ENCODE data around the gene SLC25A6. TPM values are rescaled to one million over a fixed set of nuclear protein-coding genes. Genes with fewer than 3 reads are reported as not detected.
A peak's percentile ranks its signal among the peaks of the same experiment; 100 is the strongest.

Gene SLC25A6
- total RNA-seq: 100 to 1,000 TPM; 293 to 355 (median 334) TPM
- total RNA-seq (2013): 151 TPM
- 191 to 429 (median 347) reads per million in 29 experiments for total RNA-seq

DNA sequence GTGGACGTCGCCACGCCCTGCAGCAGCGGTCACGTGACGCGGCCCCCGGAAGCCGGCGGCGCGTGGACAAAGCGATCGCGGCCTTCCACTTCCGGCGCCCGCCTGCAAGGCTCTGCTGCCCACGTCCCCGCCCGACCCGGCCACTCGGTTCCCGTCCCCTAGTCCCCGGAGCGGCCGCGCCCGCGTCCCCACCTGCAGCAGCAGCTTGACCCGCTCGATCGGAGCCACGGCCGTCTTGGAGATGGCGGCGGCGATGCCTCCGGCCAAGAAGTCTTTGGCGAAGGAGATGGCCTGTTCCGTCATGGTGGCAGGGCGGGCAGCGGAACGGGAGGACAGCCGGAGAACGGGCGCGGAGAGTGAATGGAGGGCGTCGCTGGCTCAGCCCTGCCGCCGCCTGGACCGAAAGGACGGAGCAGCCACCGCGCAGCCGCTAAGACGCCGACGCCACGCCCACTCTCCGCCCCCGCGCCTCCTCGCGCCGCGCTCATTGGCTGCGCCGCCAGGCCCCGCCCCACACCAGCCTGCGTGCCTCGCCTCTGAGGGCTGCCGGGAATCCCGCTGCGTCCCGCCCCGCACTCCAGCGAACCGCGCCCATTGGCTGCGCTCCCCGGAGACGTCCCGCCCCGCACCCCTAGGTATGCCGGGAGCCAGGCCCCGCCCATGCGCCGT, at the start of gene SLC25A6:
SLC25A6 (minus strand) TSS at position 407 of the 669 bp plus-strand sequence; CDS start at position 303, 104 bp downstream.
- POLR2A ChIA-PET: no interaction called here
- Mint-ChIP-seq H3K36me3 (peaks cover 27% of the 10 kb centered on the region), H3K9me3 (no peaks in the 10 kb centered on the region), H3K4me3 (peak within 1 kb of the TSS; percentile 90 to 92 (median 91)), H3K27ac (peak within 1 kb of the TSS; percentile 92 to 93), H3K27me3 (no peaks in the 10 kb centered on the region), H3K4me1 (peaks cover 45 to 59% (median 56%) of the 10 kb centered on the region in 3 donors)
- ATAC-seq (replicated peaks in 1 of 4) (peak; percentile 95 to 97 (median 96)), DNase-seq (peak; percentile 93 to 100 (median 98))
- no peaks in the 10 kb centered on the region for H3K9me3 ChIP-seq
- peaks cover 21 to 44% of the 10 kb centered on the region in 2 donors for H3K36me3 ChIP-seq (ENCODE audit: control insufficient read depth in 2 of 2, extremely low read depth in 1 of 2, insufficient read depth in 1 of 2, low read length in 1 of 2)
- H3K4me3 ChIP-seq (ENCODE audit: control insufficient read depth in 1 of 2, extremely low read depth in 1 of 2, low read length in 1 of 2): peak within 1 kb of the TSS; percentile 97 to 100
- no peaks in the 10 kb centered on the region for H3K27me3 ChIP-seq (replicated peaks in 1 of 2; ENCODE audit: control insufficient read depth in 2 of 2, extremely low read depth in 1 of 2, insufficient read depth in 2 of 2, low read length in 1 of 2)
- H3K4me1 ChIP-seq (ENCODE audit: control insufficient read depth in 1 of 2, extremely low read depth in 1 of 2, insufficient read depth in 2 of 2, low read length in 2 of 2): peaks cover 18 to 50% of the 10 kb centered on the region in 2 experiments
- WGBS (ENCODE audit: insufficient coverage): under 1% methylated on average over 90 of the region's 90 CpGs
- CTCF ChIA-PET: no interaction called here
- peak within 1 kb of the TSS; percentile 97 for H3K27ac ChIP-seq (ENCODE audit: low read length)

DNA sequence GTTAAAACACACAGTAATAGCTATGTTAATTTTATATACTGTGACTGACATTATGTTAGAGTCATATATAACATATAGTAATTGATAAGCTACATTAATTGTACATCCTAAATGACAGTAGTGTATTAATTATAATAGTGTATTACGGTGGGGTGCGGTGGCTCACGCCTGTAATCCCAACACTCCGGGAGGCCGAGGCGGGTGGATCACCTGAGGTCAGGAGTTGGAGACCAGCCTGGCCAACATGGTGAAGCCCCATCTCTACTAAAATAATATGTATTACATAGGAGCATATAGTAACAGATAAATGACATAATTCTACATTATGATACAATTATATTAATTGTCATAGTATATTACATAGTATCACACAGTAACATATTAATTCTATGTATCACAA, 48.6 kb upstream of the SLC25A6 start:
- no peaks in the 10 kb centered on the region for H3K4me1 ChIP-seq (ENCODE audit: control insufficient read depth in 1 of 2, extremely low read depth in 1 of 2, insufficient read depth in 2 of 2, low read length in 2 of 2)
- POLR2A ChIA-PET: no interaction called here
- DNase-seq: no peak
- no peak for ATAC-seq (replicated peaks in 1 of 4)
- no peak overlapping the region for H3K4me3 Mint-ChIP-seq
- H3K27ac ChIP-seq (ENCODE audit: low read length): no peak overlapping the region
- no peaks in the 10 kb centered on the region for H3K27me3 Mint-ChIP-seq
- H3K4me1 Mint-ChIP-seq: peaks cover 0 to 9% (median 5%) of the 10 kb centered on the region in 3 donors
- H3K4me3 ChIP-seq (ENCODE audit: control insufficient read depth in 1 of 2, extremely low read depth in 1 of 2, low read length in 1 of 2): no peak overlapping the region
- WGBS (ENCODE audit: insufficient coverage): no CpG with 5 or more reads among the region's 6 CpGs
- H3K9me3 Mint-ChIP-seq: peaks cover 4 to 14% (median 7%) of the 10 kb centered on the region in 3 donors
- H3K36me3 Mint-ChIP-seq: peaks cover 56% of the 10 kb centered on the region
- no peak overlapping the region for H3K27ac Mint-ChIP-seq
- CTCF ChIA-PET: no interaction called here
- H3K36me3 ChIP-seq (ENCODE audit: control insufficient read depth in 2 of 2, extremely low read depth in 1 of 2, insufficient read depth in 1 of 2, low read length in 1 of 2): peaks cover 17 to 23% of the 10 kb centered on the region in 2 donors
- peaks cover 3% of the 10 kb centered on the region for H3K9me3 ChIP-seq
- H3K27me3 ChIP-seq (replicated peaks in 1 of 2; ENCODE audit: control insufficient read depth in 2 of 2, extremely low read depth in 1 of 2, insufficient read depth in 2 of 2, low read length in 1 of 2): no peaks in the 10 kb centered on the region

DNA sequence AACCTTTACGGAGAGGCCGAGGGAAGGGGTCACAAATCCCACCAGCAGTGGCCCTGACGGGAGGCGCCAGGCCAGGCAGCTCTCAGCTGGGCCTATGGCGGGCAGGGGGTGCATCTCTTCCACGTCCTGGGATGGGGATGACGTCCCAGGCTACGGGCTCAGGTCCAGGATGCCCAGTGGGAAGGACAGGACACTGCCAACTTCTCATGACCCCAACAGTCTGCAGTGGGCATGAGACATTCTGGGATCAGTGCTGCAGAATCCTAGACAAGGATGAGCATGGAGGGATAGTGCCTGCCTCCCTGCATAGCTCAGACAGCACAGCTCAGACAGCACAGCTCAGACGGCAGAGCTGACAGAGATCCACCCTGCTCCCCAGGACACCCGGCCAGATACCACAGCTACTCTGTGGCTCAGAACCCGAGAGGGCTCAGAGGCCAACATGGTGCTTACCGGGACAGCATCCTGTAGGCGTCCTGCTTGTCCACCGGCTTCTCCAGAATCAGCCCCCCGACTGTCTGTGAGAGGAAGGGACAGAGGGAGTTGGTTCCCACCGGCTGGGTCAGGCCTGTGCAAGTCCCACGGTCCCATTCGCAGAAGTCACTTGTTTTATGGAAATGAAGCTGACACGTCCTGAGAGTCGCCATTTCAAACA, 43.5 kb upstream of the SLC25A6 start:
- Histone ChIP-seq H3K27me3 (replicated peaks in 1 of 2; ENCODE audit: control insufficient read depth in 2 of 2, extremely low read depth in 1 of 2, insufficient read depth in 2 of 2, low read length in 1 of 2) (no peaks in the 10 kb centered on the region), H3K4me3 (ENCODE audit: control insufficient read depth in 1 of 2, extremely low read depth in 1 of 2, low read length in 1 of 2) (no peak overlapping the region), H3K9me3 (no peaks in the 10 kb centered on the region), H3K4me1 (ENCODE audit: control insufficient read depth in 1 of 2, extremely low read depth in 1 of 2, insufficient read depth in 2 of 2, low read length in 2 of 2) (no peaks in the 10 kb centered on the region), H3K36me3 (ENCODE audit: control insufficient read depth in 2 of 2, extremely low read depth in 1 of 2, insufficient read depth in 1 of 2, low read length in 1 of 2) (peaks cover 16 to 29% of the 10 kb centered on the region in 2 donors), H3K27ac (ENCODE audit: low read length) (no peak overlapping the region)
- H3K27me3 Mint-ChIP-seq: no peaks in the 10 kb centered on the region
- CTCF ChIA-PET: no interaction called here
- H3K4me1 Mint-ChIP-seq: peaks cover 0 to 4% (median 0%) of the 10 kb centered on the region in 3 donors
- ATAC-seq (replicated peaks in 1 of 4) (peak in 1 of 4 experiments; percentile 25), DNase-seq (no peak)
- no peak overlapping the region for H3K4me3 Mint-ChIP-seq
- H3K36me3 Mint-ChIP-seq: peaks cover 42% of the 10 kb centered on the region
- 92% methylated on average over 19 of the region's 20 CpGs for WGBS (ENCODE audit: insufficient coverage)
- no peak overlapping the region for H3K27ac Mint-ChIP-seq
- POLR2A ChIA-PET: no interaction called here
- H3K9me3 Mint-ChIP-seq: no peaks in the 10 kb centered on the region

DNA sequence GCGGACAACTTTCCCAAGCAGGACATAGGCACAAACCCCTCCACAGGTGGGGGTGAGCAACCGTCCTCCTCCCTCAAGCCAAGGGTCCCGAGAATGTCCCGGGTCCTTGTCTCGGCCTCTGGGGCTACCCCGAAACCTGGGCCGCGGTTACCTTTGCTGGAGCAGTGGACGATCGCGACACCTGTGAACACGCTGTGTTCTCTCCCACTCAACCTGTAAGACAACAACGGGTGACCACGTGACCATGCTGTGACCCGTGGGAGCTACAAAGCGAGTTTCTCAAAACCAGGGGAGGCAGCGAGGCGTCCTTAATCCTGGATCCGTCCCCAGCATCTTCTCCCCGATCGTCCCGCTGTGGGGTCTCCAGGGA, 42.9 kb upstream of the SLC25A6 start:
- POLR2A ChIA-PET: no interaction called here

DNA sequence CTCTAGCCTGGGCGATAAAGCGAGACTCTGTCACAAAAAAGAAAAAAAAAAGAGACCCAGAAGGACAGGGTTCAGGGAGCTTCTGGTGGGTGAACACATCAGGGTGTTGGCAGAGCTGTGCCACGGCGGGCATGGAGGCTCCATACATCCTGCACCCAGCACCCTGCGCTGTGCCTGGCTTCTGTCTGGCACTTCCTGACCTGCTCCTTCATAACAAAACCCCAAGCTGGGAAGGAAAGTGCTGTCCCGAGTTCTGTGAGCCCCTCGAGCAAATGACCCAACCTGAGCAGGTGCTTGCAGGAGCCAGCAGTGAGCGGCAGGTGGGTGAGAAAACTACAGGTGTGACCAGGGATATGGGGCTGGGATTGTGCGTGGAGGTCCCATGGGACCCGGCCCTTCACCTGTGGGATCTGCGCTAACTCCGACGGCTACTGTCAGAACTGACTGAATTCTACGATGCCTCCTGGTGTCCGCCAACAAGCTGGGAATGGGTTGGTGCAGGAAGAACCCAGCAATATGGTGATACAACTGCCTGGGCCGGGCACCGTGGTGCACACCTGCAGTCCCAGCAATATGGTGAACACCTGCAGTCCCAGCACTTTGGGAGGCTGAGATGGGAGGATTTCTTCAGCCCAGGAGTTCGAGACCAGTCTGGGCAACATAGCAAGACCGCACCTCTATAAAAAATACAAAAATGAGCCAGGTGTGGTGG, 41.9 kb upstream of the SLC25A6 start:
- Mint-ChIP-seq H3K9me3 (no peaks in the 10 kb centered on the region), H3K27ac (no peak overlapping the region), H3K4me3 (no peak overlapping the region), H3K27me3 (no peaks in the 10 kb centered on the region), H3K36me3 (peaks cover 35% of the 10 kb centered on the region), H3K4me1 (peaks cover 0 to 4% (median 0%) of the 10 kb centered on the region in 3 donors)
- Histone ChIP-seq H3K4me1 (ENCODE audit: control insufficient read depth in 1 of 2, extremely low read depth in 1 of 2, insufficient read depth in 2 of 2, low read length in 2 of 2) (no peaks in the 10 kb centered on the region), H3K27me3 (replicated peaks in 1 of 2; ENCODE audit: control insufficient read depth in 2 of 2, extremely low read depth in 1 of 2, insufficient read depth in 2 of 2, low read length in 1 of 2) (no peaks in the 10 kb centered on the region), H3K36me3 (ENCODE audit: control insufficient read depth in 2 of 2, extremely low read depth in 1 of 2, insufficient read depth in 1 of 2, low read length in 1 of 2) (peaks cover 16 to 18% of the 10 kb centered on the region in 2 donors), H3K4me3 (ENCODE audit: control insufficient read depth in 1 of 2, extremely low read depth in 1 of 2, low read length in 1 of 2) (no peak overlapping the region), H3K9me3 (no peaks in the 10 kb centered on the region), H3K27ac (ENCODE audit: low read length) (no peak overlapping the region)
- ChIA-PET POLR2A (no interaction called here), CTCF (no interaction called here)
- DNase-seq (no peak), ATAC-seq (replicated peaks in 1 of 4) (peak in 1 of 4 experiments; percentile 31)
- WGBS (ENCODE audit: insufficient coverage): 98% methylated on average over 15 of the region's 19 CpGs

More for the DNA sequence above, 42.9 kb upstream of the SLC25A6 start:
- Histone ChIP-seq H3K36me3 (ENCODE audit: control insufficient read depth in 2 of 2, extremely low read depth in 1 of 2, insufficient read depth in 1 of 2, low read length in 1 of 2) (peaks cover 16 to 27% of the 10 kb centered on the region in 2 donors), H3K4me1 (ENCODE audit: control insufficient read depth in 1 of 2, extremely low read depth in 1 of 2, insufficient read depth in 2 of 2, low read length in 2 of 2) (no peaks in the 10 kb centered on the region), H3K4me3 (ENCODE audit: control insufficient read depth in 1 of 2, extremely low read depth in 1 of 2, low read length in 1 of 2) (no peak overlapping the region), H3K27ac (ENCODE audit: low read length) (no peak overlapping the region), H3K27me3 (replicated peaks in 1 of 2; ENCODE audit: control insufficient read depth in 2 of 2, extremely low read depth in 1 of 2, insufficient read depth in 2 of 2, low read length in 1 of 2) (no peaks in the 10 kb centered on the region), H3K9me3 (no peaks in the 10 kb centered on the region)
- H3K4me3 Mint-ChIP-seq: no peak overlapping the region
- WGBS (ENCODE audit: insufficient coverage): 96% methylated on average over 22 of the region's 22 CpGs
- H3K36me3 Mint-ChIP-seq: peaks cover 38% of the 10 kb centered on the region
- DNase-seq (no peak), ATAC-seq (replicated peaks in 1 of 4) (no peak)
- H3K4me1 Mint-ChIP-seq: peaks cover 0 to 4% (median 0%) of the 10 kb centered on the region in 3 donors
- no peaks in the 10 kb centered on the region for H3K9me3 Mint-ChIP-seq
- CTCF ChIA-PET: no interaction called here
- no peaks in the 10 kb centered on the region for H3K27me3 Mint-ChIP-seq
- H3K27ac Mint-ChIP-seq: no peak overlapping the region

DNA sequence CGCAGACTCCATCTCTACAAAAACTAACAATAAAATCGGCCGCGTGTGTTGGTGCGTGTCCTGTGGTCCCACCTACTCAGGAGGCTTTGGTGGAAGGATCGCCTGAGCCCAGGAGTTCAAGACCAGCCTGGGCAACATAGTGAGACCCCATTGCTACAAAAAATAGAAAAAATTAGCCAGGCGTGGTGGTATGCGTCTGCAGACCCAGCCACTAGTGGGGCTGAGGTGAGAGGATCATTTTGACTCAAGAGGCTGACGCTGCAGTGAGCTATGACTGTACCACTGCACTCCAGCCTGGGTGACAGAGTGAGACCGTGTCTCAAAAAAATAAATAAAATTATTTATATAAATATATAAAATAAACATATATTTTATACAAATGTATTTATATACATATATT, 38.5 kb upstream of the SLC25A6 start:
- Histone ChIP-seq H3K27ac (ENCODE audit: low read length) (no peak overlapping the region), H3K4me3 (ENCODE audit: control insufficient read depth in 1 of 2, extremely low read depth in 1 of 2, low read length in 1 of 2) (no peak overlapping the region), H3K27me3 (replicated peaks in 1 of 2; ENCODE audit: control insufficient read depth in 2 of 2, extremely low read depth in 1 of 2, insufficient read depth in 2 of 2, low read length in 1 of 2) (no peaks in the 10 kb centered on the region), H3K36me3 (ENCODE audit: control insufficient read depth in 2 of 2, extremely low read depth in 1 of 2, insufficient read depth in 1 of 2, low read length in 1 of 2) (peaks cover 17% of the 10 kb centered on the region in 2 donors), H3K9me3 (no peaks in the 10 kb centered on the region), H3K4me1 (ENCODE audit: control insufficient read depth in 1 of 2, extremely low read depth in 1 of 2, insufficient read depth in 2 of 2, low read length in 2 of 2) (no peaks in the 10 kb centered on the region)
- ATAC-seq (replicated peaks in 1 of 4): no peak
- Mint-ChIP-seq H3K27me3 (no peaks in the 10 kb centered on the region), H3K4me1 (no peaks in the 10 kb centered on the region), H3K4me3 (no peak overlapping the region), H3K36me3 (peaks cover 20% of the 10 kb centered on the region), H3K27ac (no peak overlapping the region), H3K9me3 (no peaks in the 10 kb centered on the region)
- POLR2A ChIA-PET: no interaction called here
- no peak for DNase-seq
- CTCF ChIA-PET: no interaction called here
- WGBS (ENCODE audit: insufficient coverage): 80% methylated on average over 1 of the region's 10 CpGs
